GM19043 (cell line): Measurements from ENCODE around the gene PHYH.
"Not testable (repeated sequence)": the region's sequence is repeated elsewhere in the genome, so short reads cannot be mapped to it uniquely, and the experiment has no call there.

Source experiments
- ATAC-seq: cut with Tn5 transposase; IDR thresholded peaks from one replicate; pipeline ENCODE4 v1.9.1; 2021; ENCODE audit warnings: low read depth; ENCODE audit not compliant: unreplicated experiment

The PHYH gene

GRCh38 chr10:13322615-13323148 is 22.8 kb upstream of the PHYH start:
- no peak for ATAC-seq

- ATAC-seq = no peak
These were observed 21.7 kb upstream of the PHYH start for GRCh38 chr10:13321576-13321975.

GRCh38 chr10:13319166-13319565 is 19.3 kb upstream of the PHYH start:
- ATAC-seq = no peak

GRCh38 chr10:13317474-13317873 is 17.6 kb upstream of the PHYH start:
- no peak for ATAC-seq

- no peak for ATAC-seq
These were observed 16.9 kb upstream of the PHYH start for GRCh38 chr10:13316635-13317311.

- no peak for ATAC-seq
These were observed 15.5 kb upstream of the PHYH start for GRCh38 chr10:13315361-13315760.

GRCh38 chr10:13311177-13311575 is 11.3 kb upstream of the PHYH start:
- no peak for ATAC-seq

- peak; percentile 68 for ATAC-seq
These were observed 10.8 kb upstream of the PHYH start for GRCh38 chr10:13310518-13311176.

- no peak for ATAC-seq
These were observed 9.9 kb upstream of the PHYH start for GRCh38 chr10:13309792-13310191.

GRCh38 chr10:13308096-13308495 is 8.2 kb upstream of the PHYH start:
- no peak for ATAC-seq

GRCh38 chr10:13306103-13306502 is 6.2 kb upstream of the PHYH start:
- ATAC-seq = no peak

- ATAC-seq = no peak
These were observed 3.1 kb upstream of the PHYH start for GRCh38 chr10:13302821-13303555.

GRCh38 chr10:13298748-13299436 is 972 bp downstream of the PHYH start:
- no peak for ATAC-seq

GRCh38 chr10:13296476-13296875 is 3.4 kb downstream of the PHYH start:
- no peak for ATAC-seq

GRCh38 chr10:13294784-13295183 is 5.1 kb downstream of the PHYH start:
- no peak for ATAC-seq

- ATAC-seq = no peak
These were observed 7.8 kb downstream of the PHYH start for GRCh38 chr10:13291821-13292773.

GRCh38 chr10:13291061-13291460 is 8.8 kb downstream of the PHYH start:
- no peak for ATAC-seq

- no peak for ATAC-seq
These were observed 15.8 kb downstream of the PHYH start for GRCh38 chr10:13284050-13284449.

- not testable (repeated sequence) for ATAC-seq
These were observed 17.5 kb downstream of the PHYH start for GRCh38 chr10:13282348-13282747.
